ENCODE measurements around the gene TUBGCP3.

DNA sequence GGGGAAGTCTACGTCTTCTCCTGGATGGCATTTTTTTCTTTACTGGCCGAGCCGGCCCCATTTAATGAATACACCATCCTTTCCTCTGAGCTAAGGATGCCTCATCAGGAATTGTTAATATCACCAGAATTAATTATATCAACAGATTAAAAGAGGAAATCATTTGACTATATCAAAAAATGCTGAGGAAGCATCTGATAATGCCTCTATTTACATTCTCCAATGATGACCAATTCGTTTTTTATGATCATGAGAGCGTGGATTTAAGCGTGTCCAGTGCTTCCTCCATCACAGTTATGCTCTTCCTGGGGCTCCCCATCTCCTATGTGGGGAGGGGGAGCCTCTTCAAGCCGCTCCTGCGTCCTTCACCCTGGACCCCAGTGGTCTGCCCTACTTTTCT lies 58.7 kb downstream of the TUBGCP3 start:
- TF ChIP-seq, protein P1, sequence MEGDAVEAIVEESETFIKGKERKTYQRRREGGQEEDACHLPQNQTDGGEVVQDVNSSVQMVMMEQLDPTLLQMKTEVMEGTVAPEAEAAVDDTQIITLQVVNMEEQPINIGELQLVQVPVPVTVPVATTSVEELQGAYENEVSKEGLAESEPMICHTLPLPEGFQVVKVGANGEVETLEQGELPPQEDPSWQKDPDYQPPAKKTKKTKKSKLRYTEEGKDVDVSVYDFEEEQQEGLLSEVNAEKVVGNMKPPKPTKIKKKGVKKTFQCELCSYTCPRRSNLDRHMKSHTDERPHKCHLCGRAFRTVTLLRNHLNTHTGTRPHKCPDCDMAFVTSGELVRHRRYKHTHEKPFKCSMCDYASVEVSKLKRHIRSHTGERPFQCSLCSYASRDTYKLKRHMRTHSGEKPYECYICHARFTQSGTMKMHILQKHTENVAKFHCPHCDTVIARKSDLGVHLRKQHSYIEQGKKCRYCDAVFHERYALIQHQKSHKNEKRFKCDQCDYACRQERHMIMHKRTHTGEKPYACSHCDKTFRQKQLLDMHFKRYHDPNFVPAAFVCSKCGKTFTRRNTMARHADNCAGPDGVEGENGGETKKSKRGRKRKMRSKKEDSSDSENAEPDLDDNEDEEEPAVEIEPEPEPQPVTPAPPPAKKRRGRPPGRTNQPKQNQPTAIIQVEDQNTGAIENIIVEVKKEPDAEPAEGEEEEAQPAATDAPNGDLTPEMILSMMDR (IDR thresholded peaks at IDR 0.05), result no peak
- TF ChIP-seq POLR2A (IDR thresholded peaks at IDR 0.05), result no peak

All from tibial nerve (tissue), 3 donors.